CD4-positive, alpha-beta T cell (primary cell): ENCODE data around the gene RPTOR. TPM values are rescaled to one million over a fixed set of nuclear protein-coding genes. Genes with fewer than 3 reads are reported as not detected.

Source experiments
- ATAC-seq: fragments of 200-7000 bp; cut with Tn5 transposase; one replicate; pipeline ENCODE4 v1.10.0; 2022; ENCODE audit warnings: mild to moderate bottlenecking; ENCODE audit not compliant: poor library complexity
- CTCF ChIA-PET: fragments of 350-600 bp; sonication (Branson Sonifier 250); formaldehyde crosslinking; loops from one replicate; lab custom pipeline; 2021; ENCODE audit warnings: antibody characterized with exemption, inconsistent platforms; lab: Charles Lee
- POLR2A ChIA-PET: fragments of 350-600 bp; sonication (Branson Sonifier 250); formaldehyde crosslinking; loops from one replicate; lab custom pipeline; 2021; ENCODE audit warnings: antibody characterized with exemption, inconsistent platforms; lab: Charles Lee
- DNase-seq, 14 experiments: peaks; one replicate each; pipeline ENCODE4 v3.0.0-alpha.2; 2013 to 2020; ENCODE audit warnings: mixed read lengths in 2 of 14
- H3K27ac ChIP-seq, 2 donors: one replicate each; pipeline versions ENCODE4 v1.5.1 to v1.7.0; 2013; ENCODE audit warnings: low read length in 2 of 2, low read depth in 1 of 2, mild to moderate bottlenecking in 1 of 2
- H3K27me3 ChIP-seq, 2 experiments: 1 replicate in 1 of 2; 2 replicates in 1 of 2; pipeline versions ENCODE4 v1.6.1 to v1.7.0; 2013; ENCODE audit warnings: low read length in 2 of 2, control low read depth in 1 of 2, mild to moderate bottlenecking in 1 of 2, moderate library complexity in 1 of 2; ENCODE audit not compliant: insufficient read depth in 2 of 2, control insufficient read depth in 1 of 2
- H3K36me3 ChIP-seq: one replicate; pipeline ENCODE4 v1.6.1; 2013; ENCODE audit warnings: low read length, control low read depth; ENCODE audit not compliant: insufficient read depth
- H3K4me1 ChIP-seq: one replicate; pipeline ENCODE4 v1.6.1; 2013; ENCODE audit warnings: low read length, control low read depth; ENCODE audit not compliant: insufficient read depth
- H3K4me3 ChIP-seq: one replicate; pipeline ENCODE4 v1.5.1; 2013; ENCODE audit warnings: mild to moderate bottlenecking, low read length, moderate library complexity
- H3K9me3 ChIP-seq, 2 experiments: 1 replicate in 1 of 2; 2 replicates in 1 of 2; pipeline versions ENCODE4 v1.6.1 to v1.7.0; 2013; ENCODE audit warnings: low read length in 2 of 2, mild to moderate bottlenecking in 2 of 2, control low read depth in 1 of 2, moderate library complexity in 1 of 2; ENCODE audit not compliant: control insufficient read depth in 1 of 2, insufficient read depth in 1 of 2
- H3K27ac Mint-ChIP-seq: one replicate; pipeline ENCODE4 v1.8.0; 2020; ENCODE audit warnings: mixed read lengths
- H3K27me3 Mint-ChIP-seq: one replicate; pipeline ENCODE4 v1.8.0; 2021; ENCODE audit warnings: mixed read lengths
- H3K36me3 Mint-ChIP-seq: one replicate; pipeline ENCODE4 v1.8.0; 2021; ENCODE audit warnings: low read depth, mixed read lengths
- H3K4me1 Mint-ChIP-seq: one replicate; pipeline ENCODE4 v1.8.0; 2021; ENCODE audit warnings: low read depth, mixed read lengths
- H3K4me3 Mint-ChIP-seq: one replicate; pipeline ENCODE4 v1.8.0; 2020; ENCODE audit warnings: mild to moderate bottlenecking, mixed read lengths
- H3K9me3 Mint-ChIP-seq: one replicate; pipeline ENCODE4 v1.8.0; 2020; ENCODE audit warnings: mixed read lengths
- intact Hi-C, 2 experiments: fragments of 100-400 bp; cut with DNase I in 1 of 2; cut with micrococcal nuclease in 1 of 2; formaldehyde crosslinking; loops; one replicate each; pipeline versions ENCODE4 v1.15.1 to v1.9.0; 2023 to 2025; cut with DNase I, micrococcal nuclease
- total RNA-seq, 174 experiments: library from RNA in 2 of 174; stranded (reverse) in 2 of 174; gene quantifications; one replicate each; pipeline ENCODE4 v1.2.3 and lab custom pipeline; 2021 to 2026
- TF ChIP-seq, protein P1 (sequence below): fragments of 200-600 bp; IDR thresholded peaks from one replicate; pipeline ENCODE4 v1.8.0; 2022; ENCODE audit warnings: antibody characterized with exemption, mild to moderate bottlenecking

The RPTOR gene
- total RNA-seq, 2 experiments from 2014 or later, result 45.0 to 47.1 TPM

DNA sequence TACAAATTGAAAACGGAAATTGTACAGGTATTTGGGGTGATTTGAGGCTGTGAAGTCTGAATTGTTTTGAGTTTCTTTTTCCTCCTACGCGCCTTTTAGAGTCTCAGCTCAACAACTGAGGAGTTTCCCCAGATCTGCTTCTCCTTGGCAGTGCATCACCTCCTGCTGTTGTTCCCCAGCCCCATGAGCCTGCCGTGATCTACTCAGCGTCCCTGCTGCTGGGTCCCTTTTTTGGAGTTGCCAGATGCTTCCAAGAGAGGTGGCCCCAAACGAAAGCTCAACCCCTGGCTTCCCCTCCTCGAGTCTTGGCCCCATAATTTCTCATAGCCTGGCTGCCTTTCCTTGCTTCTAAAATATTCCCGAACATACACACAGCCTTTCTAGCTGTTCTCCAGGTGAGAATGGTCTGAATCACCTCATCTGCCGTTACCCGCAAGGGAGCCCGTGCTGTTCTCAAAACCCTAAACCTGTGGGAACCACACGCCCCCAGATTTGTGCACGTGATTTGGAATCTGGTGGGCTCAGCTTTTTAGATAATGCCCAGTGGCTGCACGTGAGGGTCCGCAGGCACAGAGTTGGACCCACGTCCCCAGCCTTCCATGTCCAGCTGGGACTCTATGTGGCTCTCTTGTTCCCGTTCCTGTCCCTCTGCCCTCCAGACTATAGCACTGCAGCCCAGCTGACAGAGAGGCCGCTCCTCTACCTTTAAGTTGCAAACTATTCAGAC is 267.9 kb downstream of the RPTOR start:
- TF ChIP-seq, protein P1, sequence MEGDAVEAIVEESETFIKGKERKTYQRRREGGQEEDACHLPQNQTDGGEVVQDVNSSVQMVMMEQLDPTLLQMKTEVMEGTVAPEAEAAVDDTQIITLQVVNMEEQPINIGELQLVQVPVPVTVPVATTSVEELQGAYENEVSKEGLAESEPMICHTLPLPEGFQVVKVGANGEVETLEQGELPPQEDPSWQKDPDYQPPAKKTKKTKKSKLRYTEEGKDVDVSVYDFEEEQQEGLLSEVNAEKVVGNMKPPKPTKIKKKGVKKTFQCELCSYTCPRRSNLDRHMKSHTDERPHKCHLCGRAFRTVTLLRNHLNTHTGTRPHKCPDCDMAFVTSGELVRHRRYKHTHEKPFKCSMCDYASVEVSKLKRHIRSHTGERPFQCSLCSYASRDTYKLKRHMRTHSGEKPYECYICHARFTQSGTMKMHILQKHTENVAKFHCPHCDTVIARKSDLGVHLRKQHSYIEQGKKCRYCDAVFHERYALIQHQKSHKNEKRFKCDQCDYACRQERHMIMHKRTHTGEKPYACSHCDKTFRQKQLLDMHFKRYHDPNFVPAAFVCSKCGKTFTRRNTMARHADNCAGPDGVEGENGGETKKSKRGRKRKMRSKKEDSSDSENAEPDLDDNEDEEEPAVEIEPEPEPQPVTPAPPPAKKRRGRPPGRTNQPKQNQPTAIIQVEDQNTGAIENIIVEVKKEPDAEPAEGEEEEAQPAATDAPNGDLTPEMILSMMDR, result no peak
- ATAC-seq (peak; percentile 44), DNase-seq (peak in 4 of 14 experiments; percentile 20 to 34 (median 31))
- Histone ChIP-seq H3K4me1 (peaks cover 23% of the 10 kb centered on the region), H3K9me3 (peaks cover 0 to under 1% of the 10 kb centered on the region in 2 experiments), H3K27ac (peak overlapping the region; percentile 40 to 77), H3K4me3 (no peak overlapping the region), H3K36me3 (peaks cover 6% of the 10 kb centered on the region), H3K27me3 (no peaks in the 10 kb centered on the region)
- intact Hi-C loops, result no loop called here
- ChIA-PET CTCF (interaction anchor here (0.9 to 1.4 kb wide), 3 partner anchors 20 to 87 kb away, joined by 3 to 4 read pairs (median 3); no protein-coding TSS in a partner anchor), POLR2A (interaction anchor here (0.6 to 2.8 kb wide), 5 partner anchors 20 to 617 kb away, joined by 3 to 14 read pairs (median 6); no protein-coding TSS in a partner anchor)
- H3K4me3 Mint-ChIP-seq, result peak overlapping the region; percentile 36
- peaks cover 1% of the 10 kb centered on the region for H3K9me3 Mint-ChIP-seq
- H3K4me1 Mint-ChIP-seq, result peaks cover 49% of the 10 kb centered on the region
- H3K27ac Mint-ChIP-seq, result peak overlapping the region; percentile 92
- peaks cover 28% of the 10 kb centered on the region for H3K36me3 Mint-ChIP-seq
- H3K27me3 Mint-ChIP-seq, result no peaks in the 10 kb centered on the region

DNA sequence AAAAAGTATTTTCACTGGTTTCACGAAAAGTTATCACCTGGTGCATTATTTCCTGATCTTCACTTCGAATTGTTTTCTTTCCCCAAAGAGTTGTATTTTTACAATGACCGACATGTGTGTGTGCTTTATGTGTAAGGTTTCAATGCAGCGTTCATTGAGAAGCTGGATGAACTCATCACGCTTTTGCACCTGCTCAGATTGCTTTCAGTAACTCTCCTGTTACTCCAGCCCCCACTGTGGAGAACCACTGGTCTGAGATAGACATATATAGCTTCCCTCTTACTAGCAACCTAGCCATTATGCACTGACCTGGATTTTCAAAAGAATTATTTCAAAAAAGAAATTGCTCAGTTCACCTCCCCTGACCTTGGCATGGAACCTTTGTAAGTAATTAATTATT is 268.7 kb downstream of the RPTOR start:
- Mint-ChIP-seq H3K27ac (peak overlapping the region; percentile 41), H3K27me3 (no peaks in the 10 kb centered on the region)

DNA sequence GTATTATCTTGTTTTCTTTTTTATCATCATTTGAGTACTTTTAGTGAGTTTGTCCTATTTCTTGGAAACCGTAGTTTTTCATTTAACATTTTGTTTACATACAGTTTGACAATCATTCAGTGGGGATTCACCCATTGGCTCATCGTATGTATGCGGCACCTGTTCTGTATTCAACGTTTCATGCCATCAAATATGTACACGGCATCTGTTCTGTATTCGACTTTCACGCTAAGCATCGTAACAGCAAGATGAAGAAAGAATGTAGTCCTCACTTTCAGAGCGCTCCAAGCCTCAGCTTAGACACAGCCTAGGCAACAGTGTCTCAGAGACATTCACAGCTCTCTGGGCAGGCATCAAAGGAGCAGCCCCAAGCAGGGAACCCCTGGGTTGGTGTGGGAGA is 269.9 kb downstream of the RPTOR start:
- Mint-ChIP-seq H3K9me3 (no peaks in the 10 kb centered on the region), H3K4me3 (no peak overlapping the region), H3K4me1 (peaks cover 65% of the 10 kb centered on the region), H3K36me3 (peaks cover 21% of the 10 kb centered on the region), H3K27ac (no peak overlapping the region), H3K27me3 (no peaks in the 10 kb centered on the region)
- ATAC-seq (no peak), DNase-seq (peak in 1 of 14 experiments; percentile 4)
- intact Hi-C loops, result no loop called here
- H3K4me1 ChIP-seq, result peaks cover 35% of the 10 kb centered on the region
- TF ChIP-seq, protein P1, result no peak
- no peak overlapping the region for H3K4me3 ChIP-seq
- CTCF ChIA-PET, result no interaction called here
- no peak overlapping the region for H3K27ac ChIP-seq
- no peaks in the 10 kb centered on the region for H3K9me3 ChIP-seq
- peaks cover 6% of the 10 kb centered on the region for H3K36me3 ChIP-seq
- H3K27me3 ChIP-seq, result no peaks in the 10 kb centered on the region
- POLR2A ChIA-PET, result interaction anchor here (1.5 kb wide), 1 partner anchor 24 kb away, joined by 4 read pairs; no protein-coding TSS in a partner anchor

More for the DNA sequence above, 268.7 kb downstream of the RPTOR start:
- no peak for ATAC-seq
- CTCF ChIA-PET, result interaction anchor here (1.3 kb wide), 1 partner anchor 32 kb away, joined by 3 read pairs; no protein-coding TSS in a partner anchor
- Histone ChIP-seq H3K27ac (no peak overlapping the region), H3K4me3 (no peak overlapping the region), H3K4me1 (peaks cover 23% of the 10 kb centered on the region), H3K9me3 (no peaks in the 10 kb centered on the region), H3K36me3 (peaks cover 6% of the 10 kb centered on the region), H3K27me3 (no peaks in the 10 kb centered on the region)
- H3K4me1 Mint-ChIP-seq, result peaks cover 53% of the 10 kb centered on the region
- H3K9me3 Mint-ChIP-seq, result no peaks in the 10 kb centered on the region
- TF ChIP-seq, protein P1, result no peak
- no peak for DNase-seq
- POLR2A ChIA-PET, result interaction anchor here (1.5 to 2.8 kb wide), 2 partner anchors 20 to 23 kb away, joined by 4 to 14 read pairs; no protein-coding TSS in a partner anchor
- H3K36me3 Mint-ChIP-seq, result peaks cover 22% of the 10 kb centered on the region
- H3K4me3 Mint-ChIP-seq, result no peak overlapping the region
- intact Hi-C loops, result no loop called here
